Measurements from ENCODE around the gene ZBTB12. TPM values are rescaled to one million over a fixed set of nuclear protein-coding genes. Genes with fewer than 3 reads are reported as not detected.
A peak's percentile ranks its signal among the peaks of the same experiment; 100 is the strongest.

ZBTB12 gene
- total RNA-seq, 1 donor from 2014 or later, result 3.5 TPM

DNA sequence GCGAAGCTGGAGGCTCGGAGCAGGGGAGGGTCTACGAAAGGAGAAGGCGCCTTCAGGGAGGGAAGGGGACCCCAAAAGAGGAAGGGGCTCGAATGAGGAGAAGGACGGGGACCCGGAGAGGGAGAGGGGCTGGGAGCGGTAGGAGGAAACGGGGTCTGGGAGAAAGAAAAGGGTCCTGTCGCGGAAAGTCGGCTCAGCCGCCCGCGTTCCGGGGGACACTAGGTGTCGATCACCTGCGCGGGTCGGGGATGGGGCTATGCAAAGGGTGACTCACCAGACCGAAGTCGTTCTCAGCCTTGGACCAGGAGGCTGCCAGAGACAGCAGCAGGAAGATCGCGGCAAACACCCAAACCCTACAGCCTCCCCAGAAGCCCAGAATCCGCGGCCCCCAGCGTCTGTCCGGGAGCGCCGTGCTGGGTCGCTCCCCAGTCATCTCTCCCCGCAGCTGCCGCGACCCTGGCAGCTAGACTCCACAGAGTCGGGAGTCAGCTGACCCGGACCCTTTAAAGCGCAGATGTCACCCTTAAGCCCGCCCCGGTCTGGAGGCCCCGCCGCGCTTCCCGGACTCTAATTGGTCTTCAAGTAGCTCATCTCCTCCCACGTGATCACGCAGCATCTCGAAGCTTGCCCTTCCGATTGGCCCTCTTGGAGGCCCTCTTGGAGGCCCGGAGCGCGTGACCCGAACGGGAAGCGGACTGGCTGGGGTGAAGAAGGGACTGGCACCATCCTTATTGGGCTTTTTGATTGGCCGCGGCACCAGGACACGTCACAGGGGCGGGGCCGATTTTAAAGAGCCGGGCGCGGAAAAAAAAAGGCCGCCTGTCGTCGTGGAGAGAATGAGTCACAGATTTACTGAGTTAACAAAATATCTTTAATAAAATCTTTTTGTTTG lies 39.3 kb downstream of the ZBTB12 start, which contains the start of gene NEU1:
TSS of gene NEU1 (minus strand) at position 478 of the 892 bp plus-strand sequence. CDS start at position 433, 45 bp downstream.
- Histone ChIP-seq H3K27ac (replicated peaks) (peak within 1 kb of the TSS; percentile 86), H3K27me3 (ENCODE audit: low read depth) (no peaks in the 10 kb centered on the region), H3K36me3 (peaks cover 31% of the 10 kb centered on the region), H3K4me3 (peak within 1 kb of the TSS; percentile 74), H3K4me1 (peaks cover 30% of the 10 kb centered on the region), H3K9me3 (replicated peaks) (no peaks in the 10 kb centered on the region)
- DNase-seq, result peak; percentile 99
- TF ChIP-seq, protein P1, sequence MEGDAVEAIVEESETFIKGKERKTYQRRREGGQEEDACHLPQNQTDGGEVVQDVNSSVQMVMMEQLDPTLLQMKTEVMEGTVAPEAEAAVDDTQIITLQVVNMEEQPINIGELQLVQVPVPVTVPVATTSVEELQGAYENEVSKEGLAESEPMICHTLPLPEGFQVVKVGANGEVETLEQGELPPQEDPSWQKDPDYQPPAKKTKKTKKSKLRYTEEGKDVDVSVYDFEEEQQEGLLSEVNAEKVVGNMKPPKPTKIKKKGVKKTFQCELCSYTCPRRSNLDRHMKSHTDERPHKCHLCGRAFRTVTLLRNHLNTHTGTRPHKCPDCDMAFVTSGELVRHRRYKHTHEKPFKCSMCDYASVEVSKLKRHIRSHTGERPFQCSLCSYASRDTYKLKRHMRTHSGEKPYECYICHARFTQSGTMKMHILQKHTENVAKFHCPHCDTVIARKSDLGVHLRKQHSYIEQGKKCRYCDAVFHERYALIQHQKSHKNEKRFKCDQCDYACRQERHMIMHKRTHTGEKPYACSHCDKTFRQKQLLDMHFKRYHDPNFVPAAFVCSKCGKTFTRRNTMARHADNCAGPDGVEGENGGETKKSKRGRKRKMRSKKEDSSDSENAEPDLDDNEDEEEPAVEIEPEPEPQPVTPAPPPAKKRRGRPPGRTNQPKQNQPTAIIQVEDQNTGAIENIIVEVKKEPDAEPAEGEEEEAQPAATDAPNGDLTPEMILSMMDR (IDR thresholded peaks at IDR 0.05; ENCODE audit: borderline replicate concordance), result no peak
- intact Hi-C loops (cut with micrococcal nuclease), result no loop called here

DNA sequence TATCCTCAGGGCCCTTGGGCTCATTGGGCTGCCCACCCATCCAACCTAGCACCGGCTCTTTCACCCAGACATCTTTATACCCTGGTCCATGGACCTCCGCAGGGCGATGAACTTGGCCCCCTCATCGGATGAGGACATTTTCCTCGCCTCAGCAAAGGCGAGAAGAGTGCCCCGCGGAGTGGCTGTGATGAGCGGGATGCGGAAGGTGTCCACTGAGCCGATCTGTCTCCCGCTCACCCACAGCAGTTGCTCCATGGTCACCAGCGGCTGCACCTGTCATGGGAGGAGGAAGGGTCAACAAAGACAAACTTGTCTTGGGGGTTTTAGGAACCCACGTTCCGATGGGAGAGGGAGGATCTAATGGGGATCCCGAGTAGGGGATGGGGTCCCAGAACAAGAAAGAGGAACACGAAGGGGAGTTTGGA lies 40.0 kb downstream of the ZBTB12 start:
- TF ChIP-seq, protein P1 (IDR thresholded peaks at IDR 0.05; ENCODE audit: borderline replicate concordance), result no peak
- Histone ChIP-seq H3K27ac (replicated peaks) (peak overlapping the region; percentile 86), H3K4me3 (peak overlapping the region; percentile 74), H3K36me3 (peaks cover 33% of the 10 kb centered on the region), H3K4me1 (peaks cover 30% of the 10 kb centered on the region), H3K27me3 (ENCODE audit: low read depth) (no peaks in the 10 kb centered on the region), H3K9me3 (replicated peaks) (no peaks in the 10 kb centered on the region)
- intact Hi-C loops (cut with micrococcal nuclease), result no loop called here
- DNase-seq, result no peak

DNA sequence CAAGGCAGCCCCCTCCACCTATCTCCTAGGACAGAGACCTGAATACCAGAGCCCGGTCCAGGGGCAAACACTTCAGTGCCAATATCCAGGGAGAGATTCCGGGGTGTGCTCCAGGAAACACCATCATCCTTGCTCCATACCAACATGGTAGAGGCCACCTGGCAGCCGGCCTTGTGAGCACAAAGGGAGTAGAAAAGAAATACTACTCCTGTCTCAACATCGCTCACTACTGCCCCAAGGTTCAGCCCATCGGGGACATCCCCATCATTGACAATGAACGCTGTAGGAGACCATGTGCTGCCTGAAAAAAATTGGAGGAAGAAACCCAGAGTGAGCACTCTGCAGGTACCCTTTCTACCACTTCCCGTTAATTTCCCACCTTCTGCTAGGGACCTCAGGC lies 40.7 kb downstream of the ZBTB12 start:
- DNase-seq, result no peak
- H3K4me1 ChIP-seq, result peaks cover 30% of the 10 kb centered on the region
- intact Hi-C loops (cut with micrococcal nuclease), result no loop called here
- no peak overlapping the region for H3K27ac ChIP-seq (replicated peaks)
- TF ChIP-seq, protein P1 (IDR thresholded peaks at IDR 0.05; ENCODE audit: borderline replicate concordance), result no peak
- H3K27me3 ChIP-seq (ENCODE audit: low read depth), result no peaks in the 10 kb centered on the region
- H3K4me3 ChIP-seq, result no peak overlapping the region
- H3K36me3 ChIP-seq, result peaks cover 33% of the 10 kb centered on the region
- no peaks in the 10 kb centered on the region for H3K9me3 ChIP-seq (replicated peaks)

DNA sequence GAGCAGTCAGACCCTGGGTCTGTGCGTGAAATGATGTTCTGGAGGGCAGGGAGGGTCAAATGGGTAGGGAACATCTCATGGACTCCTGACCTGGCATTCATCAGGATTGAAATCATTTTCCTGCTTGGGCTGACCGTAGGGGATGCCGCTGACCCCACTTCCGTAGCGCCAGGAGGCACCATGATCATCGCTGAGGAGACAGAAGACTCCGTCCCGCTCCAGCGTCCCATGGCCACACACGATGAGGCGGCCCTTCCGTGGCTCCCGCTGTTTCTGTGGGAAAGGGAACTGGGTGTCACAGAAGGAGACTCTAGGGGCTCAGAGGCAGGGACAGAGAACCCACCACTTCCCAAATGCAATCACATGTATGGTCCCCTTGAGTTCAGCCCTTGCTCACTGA lies 41.5 kb downstream of the ZBTB12 start:
- Histone ChIP-seq H3K36me3 (peaks cover 33% of the 10 kb centered on the region), H3K27ac (replicated peaks) (no peak overlapping the region), H3K4me1 (peaks cover 30% of the 10 kb centered on the region), H3K27me3 (ENCODE audit: low read depth) (no peaks in the 10 kb centered on the region), H3K9me3 (replicated peaks) (no peaks in the 10 kb centered on the region), H3K4me3 (no peak overlapping the region)
- intact Hi-C loops (cut with micrococcal nuclease), result no loop called here
- TF ChIP-seq, protein P1 (IDR thresholded peaks at IDR 0.05; ENCODE audit: borderline replicate concordance), result no peak
- no peak for DNase-seq

DNA sequence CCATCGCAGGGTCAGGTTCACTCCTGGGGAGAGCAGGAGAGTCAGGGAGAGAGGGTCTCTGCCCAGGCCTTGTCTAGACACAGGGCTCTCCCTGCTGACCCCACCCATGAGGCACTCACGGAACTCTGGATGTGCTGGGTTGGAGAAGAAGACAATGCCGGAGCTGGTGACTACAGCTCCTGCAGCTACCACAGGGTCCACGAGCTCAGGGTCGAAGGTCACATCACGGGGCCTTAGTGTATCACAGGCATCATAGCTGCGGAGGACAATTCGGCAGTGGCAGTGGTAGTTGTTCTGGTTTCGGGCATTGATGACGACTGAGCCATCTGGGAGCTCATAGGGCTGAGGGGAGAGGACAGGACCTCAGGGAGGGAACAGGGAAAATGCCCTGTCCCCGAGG lies 42.0 kb downstream of the ZBTB12 start:
- Histone ChIP-seq H3K36me3 (peaks cover 33% of the 10 kb centered on the region), H3K27me3 (ENCODE audit: low read depth) (no peaks in the 10 kb centered on the region), H3K4me1 (peaks cover 30% of the 10 kb centered on the region), H3K27ac (replicated peaks) (no peak overlapping the region), H3K4me3 (no peak overlapping the region), H3K9me3 (replicated peaks) (no peaks in the 10 kb centered on the region)
- DNase-seq, result no peak
- TF ChIP-seq, protein P1 (IDR thresholded peaks at IDR 0.05; ENCODE audit: borderline replicate concordance), result no peak
- intact Hi-C loops (cut with micrococcal nuclease), result no loop called here
